CMK (cell line): ENCODE data around the gene KIAA1210.

Experiments used
- DNase-seq: peaks from one replicate; pipeline ENCODE4 v3.0.0-alpha.2; 2010; ENCODE audit warnings: low read depth

The KIAA1210 gene

DNA sequence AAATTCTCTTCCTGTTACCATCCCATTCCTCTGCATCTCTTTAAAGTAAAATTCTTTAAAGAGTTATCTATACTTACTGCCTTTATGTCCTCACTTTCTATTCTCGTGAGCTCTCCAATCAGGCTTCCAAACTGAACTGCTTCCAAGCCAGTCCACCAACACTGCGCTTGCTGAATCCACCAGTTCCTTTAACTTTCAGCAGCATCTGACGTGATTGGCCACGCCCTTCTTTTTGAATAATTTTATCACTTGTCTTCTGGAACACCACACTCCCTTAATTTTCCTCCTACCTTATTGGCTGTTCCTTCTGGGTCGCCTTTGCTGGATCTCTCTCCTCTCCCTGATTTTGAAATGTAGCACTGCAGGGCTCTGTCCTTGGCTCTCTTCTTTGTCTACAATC lies at the start of gene KIAA1210:
TSS of gene KIAA1210 (minus strand) at position 163 of the 400 bp plus-strand sequence. CDS start 4,170 bp downstream, outside the sequence.
- no peak for DNase-seq

DNA sequence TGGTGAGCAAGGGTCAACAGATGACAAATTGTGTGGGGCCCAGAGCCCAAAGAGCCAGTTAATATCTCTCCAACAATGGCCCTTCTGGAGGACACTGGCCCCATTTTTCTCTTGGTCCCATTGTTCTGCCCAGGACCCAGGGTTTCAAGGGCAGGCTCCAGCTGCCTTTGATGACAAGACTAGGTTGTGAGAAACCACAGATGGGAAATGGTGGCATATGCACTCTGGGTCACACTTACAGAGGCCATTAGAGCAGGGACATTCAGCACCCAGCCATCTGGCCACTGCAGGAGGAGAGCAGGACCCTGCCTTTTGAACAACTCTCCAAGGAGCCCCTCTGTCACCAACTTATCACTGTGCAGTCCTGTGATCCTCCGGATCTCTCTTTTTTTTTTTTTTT lies 49.7 kb upstream of the KIAA1210 start:
- no peak for DNase-seq

DNA sequence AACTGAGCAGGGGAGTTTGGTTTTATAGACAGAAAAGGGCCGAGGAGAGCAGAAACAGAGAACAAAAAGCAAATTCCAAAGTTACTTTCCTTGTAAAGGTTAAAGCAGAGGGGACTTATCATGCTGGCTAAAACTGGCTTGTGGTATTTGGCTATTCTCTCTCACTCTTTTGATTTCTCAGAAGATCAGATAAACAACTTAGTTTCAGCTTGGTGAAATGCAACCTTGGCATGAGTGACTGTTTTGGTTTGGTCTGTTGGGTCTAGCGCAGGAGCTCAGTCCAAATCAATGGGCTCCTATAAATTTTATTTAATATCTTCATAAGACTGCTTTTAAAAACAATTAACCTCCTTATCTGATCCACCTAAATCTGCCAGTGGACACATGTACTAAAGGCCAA lies 47.3 kb upstream of the KIAA1210 start:
- DNase-seq, result no peak

DNA sequence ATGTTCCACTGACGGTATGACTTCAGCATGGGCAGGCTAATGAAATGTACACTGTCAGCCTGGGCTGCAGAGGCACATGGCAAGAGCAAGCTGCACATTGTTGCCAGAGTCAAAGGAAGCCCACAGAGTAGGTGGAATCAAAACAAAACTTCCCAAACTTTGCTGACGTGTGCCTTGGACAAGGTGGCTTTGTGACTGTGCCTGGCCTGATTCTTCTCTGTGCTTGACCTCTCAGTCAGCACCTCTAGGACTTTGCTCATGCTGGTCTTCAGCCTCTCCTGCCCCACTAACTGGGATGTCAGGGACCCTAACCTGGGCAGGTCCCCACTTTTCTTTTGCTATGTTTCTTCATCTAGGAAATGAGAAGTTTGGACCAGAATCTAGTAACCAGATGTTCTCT lies 40.5 kb upstream of the KIAA1210 start:
- DNase-seq, result no peak

DNA sequence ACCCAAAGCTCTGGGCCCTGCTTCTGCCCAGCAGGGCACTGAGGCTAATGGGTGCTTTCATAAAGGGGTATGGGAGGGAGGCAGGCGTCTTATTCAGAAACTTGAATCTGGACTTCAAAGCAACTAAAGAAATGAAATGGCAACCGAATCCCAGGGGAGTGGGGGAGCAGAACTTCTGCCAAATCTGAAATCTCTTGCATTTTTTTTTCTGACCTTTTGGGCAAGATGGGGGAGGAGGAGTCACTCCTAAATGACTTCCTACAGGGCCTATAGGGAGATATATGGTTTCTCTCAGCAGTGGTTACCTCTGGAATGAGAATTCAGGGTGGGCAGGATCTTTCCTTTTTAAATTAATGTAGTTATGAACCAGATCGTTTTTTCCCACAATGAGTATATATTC lies 30.6 kb upstream of the KIAA1210 start:
- DNase-seq, result no peak

DNA sequence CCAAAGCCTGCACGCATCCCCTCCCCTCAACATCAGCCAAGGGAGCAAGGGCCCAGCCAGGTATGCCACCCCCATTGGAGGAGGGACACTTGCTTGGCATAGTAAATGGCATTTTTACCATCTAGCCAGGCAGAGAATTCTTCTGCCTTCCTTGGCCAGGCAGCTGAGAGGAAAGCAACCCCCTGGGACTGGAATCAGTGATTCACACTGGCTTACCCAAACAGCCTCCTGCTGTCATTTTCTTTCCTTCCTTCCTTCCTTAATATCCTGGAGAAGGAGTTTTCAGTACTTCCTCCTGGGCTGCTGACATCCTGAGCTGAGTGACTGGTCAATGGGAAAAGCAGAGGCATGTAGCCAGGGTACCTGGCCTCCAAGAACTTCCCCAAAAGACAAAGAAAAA lies 28.6 kb upstream of the KIAA1210 start:
- DNase-seq, result no peak

DNA sequence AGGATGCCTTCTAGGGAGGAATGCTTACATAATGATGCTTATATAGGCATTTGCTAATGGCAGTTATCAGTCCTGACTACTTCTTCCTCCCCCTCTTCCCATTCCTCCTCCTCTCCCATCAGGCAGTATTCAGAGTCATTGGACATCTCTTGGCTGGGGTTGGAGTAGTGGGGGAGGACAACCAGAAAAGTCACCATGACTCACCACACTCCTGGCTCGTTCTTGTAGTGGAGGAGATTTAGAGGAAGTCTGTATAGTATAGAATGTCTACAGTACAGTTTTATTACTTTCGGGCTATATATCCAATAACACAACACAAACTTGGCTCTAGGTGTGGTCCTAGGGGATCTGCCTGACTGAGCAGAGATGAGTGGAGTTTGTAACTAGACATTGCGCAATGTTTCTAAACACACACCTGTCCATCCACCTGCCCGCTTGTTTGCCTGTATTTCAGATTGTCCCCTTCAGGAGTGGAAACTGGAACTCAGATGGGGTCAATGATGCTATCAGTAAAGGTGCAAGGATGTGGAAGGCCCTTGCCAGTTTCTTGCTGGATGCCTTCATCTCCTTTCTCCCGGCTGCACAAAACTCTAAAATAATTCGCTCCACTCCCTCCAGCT lies 27.9 kb upstream of the KIAA1210 start:
- no peak for DNase-seq

DNA sequence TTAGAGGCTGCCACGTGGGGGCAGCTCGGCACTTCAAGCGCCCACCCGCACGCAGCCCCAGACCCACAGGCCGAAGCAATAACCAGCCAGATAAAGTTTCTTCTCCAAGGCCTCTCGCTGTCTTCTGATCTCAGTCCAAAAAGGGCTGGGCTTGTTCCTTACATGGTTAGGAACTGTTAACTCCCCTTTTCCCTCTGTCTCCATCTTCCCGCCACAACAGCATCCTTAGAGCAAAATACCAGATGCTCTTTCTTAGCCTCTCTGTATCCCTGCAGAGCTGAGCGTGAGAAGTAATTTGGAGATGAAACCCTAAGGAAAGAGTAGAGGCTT lies 23.4 kb upstream of the KIAA1210 start:
- no peak for DNase-seq

DNA sequence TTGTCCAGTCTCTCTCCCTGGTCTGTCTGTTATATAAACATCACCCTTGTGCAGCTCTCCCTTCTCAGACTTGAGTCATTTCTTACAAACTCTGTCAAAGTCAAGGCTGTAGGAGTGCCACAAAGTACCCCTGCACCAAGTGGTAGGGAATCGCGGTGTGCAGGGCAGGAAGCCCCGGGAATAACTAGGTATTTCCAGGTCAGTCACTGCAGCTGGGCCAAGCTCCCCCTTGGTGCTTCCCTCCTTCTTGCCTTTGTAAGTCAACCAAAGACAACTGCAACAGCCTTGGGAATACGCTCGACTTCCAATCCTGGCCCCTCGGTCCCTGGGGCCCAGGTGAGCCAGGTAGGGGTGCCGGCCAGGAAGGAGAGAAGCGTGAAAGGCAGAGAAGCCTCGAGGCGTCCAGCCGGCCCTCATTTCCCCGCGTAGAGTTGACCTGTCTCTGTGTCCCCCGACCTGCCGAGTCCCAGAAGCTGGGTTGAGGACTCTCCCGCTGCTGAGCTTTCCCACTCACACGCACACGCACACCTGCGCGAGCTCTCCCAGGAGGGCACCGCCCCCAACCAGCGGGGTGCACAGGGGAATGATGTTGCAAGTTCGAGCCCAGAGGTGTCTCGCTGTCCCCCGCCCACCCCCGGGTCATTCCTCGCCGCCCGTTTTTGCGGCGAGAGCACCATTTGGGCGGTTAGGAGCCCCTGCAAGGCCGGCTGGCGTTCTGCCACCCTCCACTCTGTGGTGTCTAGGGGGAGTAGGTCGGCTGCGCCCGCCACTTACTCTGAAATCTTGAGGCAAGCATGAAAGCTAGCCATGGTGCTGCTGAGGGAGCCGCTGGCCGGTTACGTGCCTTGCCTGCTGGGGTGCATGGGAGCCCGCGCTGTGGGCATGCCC lies 22.8 kb upstream of the KIAA1210 start:
- DNase-seq, result no peak

DNA sequence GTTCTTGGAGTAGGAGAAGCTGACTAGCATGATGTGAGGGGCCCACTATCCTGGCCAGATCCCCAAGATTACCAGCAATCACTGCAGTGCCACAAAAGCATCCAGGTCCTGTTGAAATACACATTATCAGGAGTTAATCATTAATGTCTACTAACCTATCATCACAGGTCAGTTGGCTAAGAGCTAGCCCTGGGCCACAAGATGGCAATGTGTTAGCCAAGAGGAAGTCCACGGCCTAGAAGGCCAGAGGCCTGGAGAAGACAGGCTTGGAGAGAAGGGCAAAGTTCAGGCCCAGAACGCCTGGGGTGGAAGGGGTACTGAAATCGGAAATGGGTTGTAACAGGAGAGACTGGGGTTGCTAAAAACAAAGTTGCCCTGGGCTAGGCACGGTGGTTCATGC lies 19.9 kb upstream of the KIAA1210 start:
- DNase-seq, result no peak

DNA sequence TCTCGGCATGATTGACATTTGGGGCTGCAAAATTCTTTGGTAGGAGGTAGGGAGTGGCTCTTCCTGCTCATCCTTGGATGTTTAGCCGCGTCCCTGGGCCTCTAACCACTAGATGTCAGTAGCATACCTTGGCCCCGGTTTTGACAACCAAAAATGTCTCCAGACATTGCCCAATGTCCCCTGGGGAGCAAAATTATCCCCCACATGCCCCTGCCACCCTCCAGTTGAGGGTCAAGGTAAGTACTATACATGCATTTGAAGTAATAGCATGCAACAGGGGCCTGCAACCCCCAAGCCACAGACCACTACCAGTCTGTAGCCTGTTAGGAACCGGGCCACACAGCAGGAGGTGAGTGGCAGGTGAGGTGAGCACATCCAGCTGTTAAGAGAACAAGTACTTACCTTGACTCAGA lies 17.6 kb upstream of the KIAA1210 start:
- DNase-seq, result no peak

DNA sequence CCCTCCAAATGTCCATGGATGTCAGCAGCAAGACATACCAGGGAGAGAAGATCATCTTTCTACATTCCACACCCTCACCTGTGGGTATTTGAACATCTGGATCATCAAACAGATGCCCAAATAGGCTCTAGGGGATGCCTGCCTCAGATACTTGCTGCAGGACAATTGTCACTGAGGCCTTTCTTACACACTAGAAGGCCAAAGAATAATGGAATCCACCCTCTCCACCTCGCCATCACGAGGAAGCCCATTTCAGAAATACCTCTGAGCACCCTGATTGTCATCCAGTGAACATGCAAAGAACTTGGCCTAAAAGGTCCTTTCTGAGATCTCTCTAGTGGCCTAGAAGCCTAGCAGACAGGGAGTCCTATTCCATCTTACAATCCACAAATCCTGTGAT lies 6.9 kb upstream of the KIAA1210 start:
- DNase-seq, result no peak

DNA sequence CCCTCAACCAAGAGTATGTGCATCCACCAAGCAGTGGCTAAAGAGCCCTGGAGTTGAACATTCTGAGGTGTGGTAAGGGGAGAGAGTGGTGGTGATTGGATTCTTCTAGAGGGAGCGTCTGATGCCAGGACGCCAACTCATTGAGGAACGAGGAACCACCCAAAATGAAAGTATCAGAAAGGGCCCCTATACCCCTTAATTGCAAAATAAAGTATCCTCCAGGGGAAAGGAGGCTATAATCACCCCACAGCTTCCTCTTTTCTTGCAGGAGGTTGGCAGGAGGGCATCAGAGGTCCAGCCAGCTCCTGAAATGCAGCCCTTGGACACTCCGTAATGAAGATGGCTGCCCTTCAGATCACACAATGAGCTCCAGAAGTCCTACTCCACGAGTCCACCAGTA lies 5.3 kb upstream of the KIAA1210 start:
- DNase-seq, result no peak

DNA sequence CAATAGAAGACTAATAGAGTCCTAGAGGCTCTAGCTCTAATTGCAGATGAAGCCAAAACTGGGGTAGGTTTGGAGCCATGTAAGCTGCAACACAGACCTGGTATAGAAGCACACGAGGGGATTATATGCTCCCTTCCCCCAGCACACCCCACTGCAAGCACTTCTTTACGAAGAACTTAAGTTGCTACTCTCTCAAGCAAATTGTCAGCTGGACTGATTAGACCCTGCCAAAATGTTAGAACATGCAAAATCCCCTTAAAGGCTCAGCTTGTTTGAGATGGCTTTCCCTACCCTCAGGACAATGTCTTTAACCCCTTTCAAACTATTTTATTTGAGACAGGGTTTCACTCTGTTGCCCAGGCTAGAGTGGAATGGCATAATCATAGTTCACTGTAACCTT lies 4.7 kb upstream of the KIAA1210 start:
- no peak for DNase-seq

DNA sequence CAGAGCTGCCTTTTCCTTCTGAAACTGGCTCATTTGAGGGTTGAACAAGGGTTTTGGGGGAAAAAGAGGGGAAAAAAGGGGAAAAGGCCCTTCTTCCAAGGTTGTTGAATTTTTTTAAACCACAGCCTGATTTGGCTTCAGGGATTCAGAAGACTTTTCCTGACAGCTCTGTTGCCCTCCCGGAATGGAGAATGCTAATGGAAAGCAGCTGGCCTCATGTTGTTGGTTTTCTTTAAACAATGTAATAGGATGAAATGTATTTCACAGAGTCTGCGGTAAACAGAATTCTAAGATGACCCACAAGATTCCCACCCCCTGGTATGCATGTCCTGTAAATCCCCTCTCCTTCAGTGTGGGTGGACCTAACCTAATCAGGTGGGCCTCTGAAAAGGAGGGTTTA lies 3.3 kb upstream of the KIAA1210 start:
- no peak for DNase-seq

DNA sequence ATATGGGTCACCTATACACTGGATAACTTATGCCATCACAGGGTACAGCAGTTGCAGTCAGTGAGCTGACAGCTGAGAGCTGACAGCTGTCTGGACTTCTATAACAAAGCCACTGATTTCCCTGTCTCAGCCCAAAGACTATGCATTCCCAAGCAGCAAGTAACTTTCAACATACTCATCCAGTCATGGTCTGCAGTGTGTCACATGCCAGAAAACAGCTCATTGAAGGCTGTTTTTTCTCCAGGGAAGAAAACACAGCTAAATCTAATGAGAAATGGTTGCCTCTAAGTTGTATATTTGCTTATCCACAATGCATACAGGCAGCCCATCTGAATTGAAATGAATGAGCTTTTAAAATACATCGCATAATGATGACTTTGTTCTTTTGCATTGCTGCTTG lies 6.3 kb downstream of the KIAA1210 start:
- DNase-seq, result no peak

DNA sequence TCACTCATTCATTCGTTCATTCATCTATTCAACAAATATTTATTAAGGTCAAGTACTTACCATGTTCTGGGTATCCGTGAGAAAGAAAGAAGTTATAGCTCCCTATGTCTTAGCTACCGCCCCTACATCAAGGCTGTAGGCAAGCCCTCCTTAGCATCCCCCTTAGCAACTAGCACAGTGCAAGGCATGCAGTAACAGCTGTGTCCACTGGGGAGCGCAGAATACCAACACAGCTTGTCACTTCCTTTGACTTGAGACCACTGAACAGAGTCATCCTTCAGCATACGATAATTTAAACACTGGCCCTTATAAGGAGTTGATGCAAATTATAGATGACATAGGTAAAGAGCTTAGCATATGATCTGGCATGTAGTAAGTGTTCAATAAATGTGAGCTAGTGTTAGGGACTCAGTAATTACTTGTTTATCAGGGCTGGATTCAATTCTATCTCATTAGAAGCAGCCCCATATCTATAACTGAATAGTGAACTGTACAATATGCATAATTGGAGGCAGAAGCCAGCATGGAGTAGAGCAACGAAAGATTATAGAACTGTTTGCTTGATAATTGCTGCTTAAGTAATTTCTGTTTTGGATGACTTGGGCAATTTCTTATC lies 8.7 kb downstream of the KIAA1210 start:
- peak; percentile 26 for DNase-seq

DNA sequence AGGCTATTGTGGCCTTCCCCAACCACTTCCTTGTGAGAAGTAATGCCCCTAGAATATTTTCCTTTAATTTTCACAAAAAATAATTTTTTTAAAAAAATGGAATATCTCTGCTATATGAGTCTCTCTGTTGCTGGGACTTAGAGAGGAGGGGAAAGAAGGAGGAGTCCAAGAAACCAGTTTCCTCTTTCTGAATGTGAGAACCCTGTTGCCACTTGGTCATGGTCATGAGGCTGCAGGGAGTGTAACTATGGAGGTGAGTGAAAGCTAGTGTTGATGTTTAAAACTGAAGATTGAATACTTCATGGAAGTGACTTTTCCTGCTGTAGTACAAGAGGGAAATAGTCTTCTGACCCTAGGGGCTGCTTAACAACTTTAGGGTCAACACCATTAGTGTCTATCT lies 20.4 kb downstream of the KIAA1210 start:
- no peak for DNase-seq

DNA sequence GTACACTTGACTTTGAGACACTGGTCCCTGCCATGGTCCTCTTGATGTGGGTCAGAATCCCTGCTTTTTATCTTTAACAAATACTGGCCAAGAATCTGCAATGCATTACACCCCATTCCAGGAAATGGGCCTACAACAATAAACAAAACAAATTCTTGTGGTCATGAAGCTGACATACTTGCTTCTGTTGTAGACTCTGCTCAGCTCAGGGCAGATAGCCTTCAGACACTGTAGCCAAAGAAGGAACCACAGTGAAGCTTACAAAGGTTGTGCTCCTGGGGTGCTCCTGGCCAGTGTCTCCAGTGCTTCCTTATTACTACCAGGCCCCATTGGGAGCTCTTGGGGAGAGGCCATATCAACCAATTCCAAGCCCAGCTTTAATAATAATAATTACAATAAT lies 21.8 kb downstream of the KIAA1210 start:
- DNase-seq, result no peak

DNA sequence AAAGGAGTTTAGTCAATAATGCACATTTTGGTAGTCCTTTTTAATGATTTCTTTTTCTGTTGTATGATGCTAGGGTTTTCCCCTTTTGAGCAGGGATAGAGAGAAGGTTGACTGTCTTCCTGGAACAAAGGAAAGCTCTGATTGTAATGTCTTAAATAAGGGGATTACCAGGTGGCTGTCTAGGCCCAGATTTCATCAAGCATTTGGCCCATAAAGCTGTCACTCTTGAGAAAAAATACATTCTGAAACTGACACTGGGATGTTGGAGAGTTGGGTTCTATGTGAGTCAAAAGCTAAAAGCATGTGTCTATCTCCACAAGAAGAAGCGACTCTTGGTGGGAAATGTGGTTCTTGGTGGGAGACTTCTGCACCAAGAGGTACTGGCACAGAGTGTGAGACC lies 26.4 kb downstream of the KIAA1210 start:
- DNase-seq, result no peak

DNA sequence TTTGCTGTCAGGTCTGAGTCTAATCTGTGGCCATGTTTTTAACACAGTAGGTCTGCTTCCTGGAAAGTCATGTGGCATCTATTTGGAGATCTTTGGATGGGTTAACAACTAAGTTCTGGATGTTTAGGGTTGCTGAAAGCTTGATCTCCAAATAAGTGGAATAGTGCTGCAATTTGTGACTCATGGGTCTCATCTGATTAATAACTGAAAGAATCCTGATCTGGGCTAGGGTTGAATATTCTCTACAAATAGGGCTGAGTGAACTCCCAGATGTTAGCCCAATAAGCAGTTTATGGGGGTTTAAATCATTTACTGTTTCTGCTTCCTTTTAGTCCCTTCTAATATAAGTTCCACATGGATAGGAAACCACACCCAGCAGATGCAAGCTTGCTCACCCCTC lies 31.7 kb downstream of the KIAA1210 start:
- DNase-seq, result no peak

DNA sequence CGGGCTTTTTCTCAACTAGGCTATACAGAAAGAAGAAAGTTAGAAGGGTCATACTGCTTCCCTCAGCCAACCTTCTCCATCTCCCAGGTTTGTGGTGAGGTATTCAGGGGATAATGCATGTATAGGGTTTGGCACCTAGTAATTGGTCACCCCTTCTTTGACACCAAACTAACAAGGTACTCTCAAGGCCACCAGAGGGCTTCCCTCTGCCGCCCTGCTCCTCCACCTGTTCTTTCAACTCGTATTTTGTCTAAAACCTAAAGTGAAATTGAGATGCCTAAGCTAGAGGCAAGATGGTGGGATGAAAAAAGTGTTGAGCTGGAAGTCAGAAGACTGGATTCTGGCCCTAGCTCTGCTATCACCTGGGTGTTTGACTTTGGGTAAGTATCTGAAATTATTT lies 32.8 kb downstream of the KIAA1210 start:
- no peak for DNase-seq

DNA sequence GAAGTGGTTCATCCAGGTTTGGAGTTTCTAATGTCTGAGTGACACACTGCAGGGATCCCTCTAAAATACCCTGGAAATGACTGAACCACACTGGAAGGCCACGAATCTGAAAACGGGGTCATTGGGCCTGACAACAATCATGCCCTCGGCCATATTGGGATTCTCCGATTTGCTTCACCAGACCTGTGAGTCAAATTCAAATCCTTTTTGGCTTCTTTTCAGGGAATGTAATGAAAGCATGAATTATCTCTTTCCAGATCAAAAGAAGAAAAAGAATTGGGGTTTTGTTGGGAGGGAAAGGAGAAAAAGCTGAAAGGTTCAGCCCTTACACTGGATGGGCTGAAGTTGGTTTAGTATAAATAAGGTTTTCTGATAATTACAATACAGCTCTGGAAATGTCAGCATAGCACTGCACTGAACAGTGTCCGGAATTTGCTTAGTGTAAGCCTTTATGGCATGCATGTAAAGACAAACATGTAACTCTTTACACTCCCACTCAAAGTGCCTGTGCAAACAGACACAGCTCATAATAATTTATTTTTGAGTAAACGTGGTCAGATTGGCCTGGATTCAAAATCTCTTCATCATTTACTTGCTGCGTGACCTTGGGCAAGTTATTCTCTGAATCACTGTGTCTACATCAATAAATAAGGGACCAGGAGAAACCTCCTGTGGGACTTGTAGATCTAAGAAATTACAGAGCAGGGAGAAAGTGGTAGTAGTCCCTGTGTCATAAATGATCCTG lies 33.4 kb downstream of the KIAA1210 start:
- no peak for DNase-seq
